Measurements from ENCODE around the gene KDM4C. TPM values are rescaled to one million over a fixed set of nuclear protein-coding genes. Genes with fewer than 3 reads are reported as not detected.
A peak's percentile ranks its signal among the peaks of the same experiment; 100 is the strongest.

The KDM4C gene
- total and polyA plus RNA-seq, 2 experiments from 2014 or later, result 14.3 to 20.6 TPM

GRCh38 chr9:6819529-6819928 lies 61.8 kb downstream of the KDM4C start:
- H2AFZ ChIP-seq, result no peak overlapping the region
- 91 to 93% methylated on average over 3 of the region's 3 CpGs for WGBS, 2 experiments (ENCODE audit: low coverage in 1 of 2, low lambda C conversion rate in 2 of 2, missing lambda C conversion rate in 2 of 2)
- H3K27me3 ChIP-seq (replicated peaks; ENCODE audit: insufficient read depth), result no peaks in the 10 kb centered on the region
- in situ Hi-C loops (cut with MboI), result no loop called here
- no peak for DNase-seq
- no peak overlapping the region for H3K4me2 ChIP-seq (ENCODE audit: unreplicated experiment)
- peaks cover 4% of the 10 kb centered on the region; the same call in 1 of the 2 replicates for H3K36me3 ChIP-seq (ENCODE audit: low read depth)
- TF ChIP-seq EZH2phosphoT487 (IDR thresholded peaks at IDR 0.05; ENCODE audit: insufficient read depth, low read depth) (no peak), EZH2 (IDR thresholded peaks at IDR 0.05; ENCODE audit: insufficient read depth, poor library complexity, severe bottlenecking) (no peak)
- H3K27ac ChIP-seq, result no peak overlapping the region
- H3F3A ChIP-seq (ENCODE audit: insufficient read depth), result no peaks in the 10 kb centered on the region
- no peak overlapping the region for H3K9ac ChIP-seq
- no peaks in the 10 kb centered on the region for H3K9me2 ChIP-seq (ENCODE audit: insufficient read depth)
- H3K4me3 ChIP-seq, result no peak overlapping the region
- H3K9me3 ChIP-seq (ENCODE audit: low read depth), result no peaks in the 10 kb centered on the region
- H3K79me2 ChIP-seq (ENCODE audit: insufficient read depth), result peaks cover 6% of the 10 kb centered on the region; the same call in 1 of the 2 replicates
- no peaks in the 10 kb centered on the region for H3K4me1 ChIP-seq (ENCODE audit: insufficient read depth)
- H4K20me1 ChIP-seq (ENCODE audit: insufficient read depth), result no peaks in the 10 kb centered on the region

GRCh38 chr9:6822696-6823095 lies 64.9 kb downstream of the KDM4C start:
- Histone ChIP-seq H2AFZ (no peak overlapping the region), H3K4me3 (no peak overlapping the region), H3K79me2 (ENCODE audit: insufficient read depth) (peaks cover 6% of the 10 kb centered on the region; the same call in 1 of the 2 replicates), H4K20me1 (ENCODE audit: insufficient read depth) (no peaks in the 10 kb centered on the region), H3K36me3 (ENCODE audit: low read depth) (peaks cover 4% of the 10 kb centered on the region), H3K4me1 (ENCODE audit: insufficient read depth) (no peaks in the 10 kb centered on the region), H3K9ac (no peak overlapping the region), H3K27ac (no peak overlapping the region), H3K9me3 (ENCODE audit: low read depth) (no peaks in the 10 kb centered on the region), H3K4me2 (ENCODE audit: unreplicated experiment) (no peak overlapping the region), H3F3A (ENCODE audit: insufficient read depth) (no peaks in the 10 kb centered on the region), H3K9me2 (ENCODE audit: insufficient read depth) (no peaks in the 10 kb centered on the region), H3K27me3 (replicated peaks; ENCODE audit: insufficient read depth) (no peaks in the 10 kb centered on the region)
- in situ Hi-C loops (cut with MboI), result no loop called here
- DNase-seq, result no peak
- WGBS, 2 experiments (ENCODE audit: low coverage in 1 of 2, low lambda C conversion rate in 2 of 2, missing lambda C conversion rate in 2 of 2), result 79 to 86% methylated on average over 3 of the region's 3 CpGs
- TF ChIP-seq EZH2phosphoT487 (IDR thresholded peaks at IDR 0.05; ENCODE audit: insufficient read depth, low read depth) (no peak), EZH2 (IDR thresholded peaks at IDR 0.05; ENCODE audit: insufficient read depth, poor library complexity, severe bottlenecking) (no peak)

- TF ChIP-seq EZH2phosphoT487 (IDR thresholded peaks at IDR 0.05; ENCODE audit: insufficient read depth, low read depth) (no peak), EZH2 (IDR thresholded peaks at IDR 0.05; ENCODE audit: insufficient read depth, poor library complexity, severe bottlenecking) (no peak)
- H3K4me2 ChIP-seq (ENCODE audit: unreplicated experiment), result no peak overlapping the region
- no peaks in the 10 kb centered on the region for H3K4me1 ChIP-seq (ENCODE audit: insufficient read depth)
- peak; percentile 57 for DNase-seq
- H3K27ac ChIP-seq, result no peak overlapping the region
- H2AFZ ChIP-seq, result no peak overlapping the region
- no peaks in the 10 kb centered on the region for H3F3A ChIP-seq (ENCODE audit: insufficient read depth)
- peaks cover 8% of the 10 kb centered on the region for H3K36me3 ChIP-seq (ENCODE audit: low read depth)
- no peaks in the 10 kb centered on the region for H4K20me1 ChIP-seq (ENCODE audit: insufficient read depth)
- in situ Hi-C loops (cut with MboI), result no loop called here
- no peak overlapping the region for H3K4me3 ChIP-seq
- H3K9ac ChIP-seq, result no peak overlapping the region
- no peaks in the 10 kb centered on the region for H3K9me3 ChIP-seq (ENCODE audit: low read depth)
- no peaks in the 10 kb centered on the region for H3K9me2 ChIP-seq (ENCODE audit: insufficient read depth)
- no peaks in the 10 kb centered on the region for H3K27me3 ChIP-seq (replicated peaks; ENCODE audit: insufficient read depth)
- WGBS, 2 experiments (ENCODE audit: low coverage in 1 of 2, low lambda C conversion rate in 2 of 2, missing lambda C conversion rate in 2 of 2), result 45 to 46% methylated on average over 4 of the region's 4 CpGs
- no peaks in the 10 kb centered on the region for H3K79me2 ChIP-seq (ENCODE audit: insufficient read depth)
These were observed 69.8 kb downstream of the KDM4C start for GRCh38 chr9:6827439-6828145.

- Histone ChIP-seq H2AFZ (no peak overlapping the region), H3K4me1 (ENCODE audit: insufficient read depth) (no peaks in the 10 kb centered on the region), H3K9ac (no peak overlapping the region), H3K9me2 (ENCODE audit: insufficient read depth) (no peaks in the 10 kb centered on the region), H4K20me1 (ENCODE audit: insufficient read depth) (no peaks in the 10 kb centered on the region), H3K4me2 (ENCODE audit: unreplicated experiment) (no peak overlapping the region), H3K27me3 (replicated peaks; ENCODE audit: insufficient read depth) (no peaks in the 10 kb centered on the region), H3K36me3 (ENCODE audit: low read depth) (peaks cover 4% of the 10 kb centered on the region), H3K4me3 (no peak overlapping the region), H3K27ac (no peak overlapping the region), H3K9me3 (ENCODE audit: low read depth) (no peaks in the 10 kb centered on the region), H3K79me2 (ENCODE audit: insufficient read depth) (no peaks in the 10 kb centered on the region), H3F3A (ENCODE audit: insufficient read depth) (no peaks in the 10 kb centered on the region)
- DNase-seq, result peak; percentile 45
- TF ChIP-seq EZH2phosphoT487 (IDR thresholded peaks at IDR 0.05; ENCODE audit: insufficient read depth, low read depth) (no peak), EZH2 (IDR thresholded peaks at IDR 0.05; ENCODE audit: insufficient read depth, poor library complexity, severe bottlenecking) (no peak)
- WGBS, 2 experiments (ENCODE audit: low coverage in 1 of 2, low lambda C conversion rate in 2 of 2, missing lambda C conversion rate in 2 of 2), result 94 to 97% methylated on average over 2 of the region's 2 CpGs
- in situ Hi-C loops (cut with MboI), result no loop called here
These were observed 71.3 kb downstream of the KDM4C start for GRCh38 chr9:6829027-6829426.
